ENCODE measurements around the gene PABPC3.
A peak's percentile ranks its signal among the peaks of the same experiment; 100 is the strongest.

PABPC3 gene

DNA sequence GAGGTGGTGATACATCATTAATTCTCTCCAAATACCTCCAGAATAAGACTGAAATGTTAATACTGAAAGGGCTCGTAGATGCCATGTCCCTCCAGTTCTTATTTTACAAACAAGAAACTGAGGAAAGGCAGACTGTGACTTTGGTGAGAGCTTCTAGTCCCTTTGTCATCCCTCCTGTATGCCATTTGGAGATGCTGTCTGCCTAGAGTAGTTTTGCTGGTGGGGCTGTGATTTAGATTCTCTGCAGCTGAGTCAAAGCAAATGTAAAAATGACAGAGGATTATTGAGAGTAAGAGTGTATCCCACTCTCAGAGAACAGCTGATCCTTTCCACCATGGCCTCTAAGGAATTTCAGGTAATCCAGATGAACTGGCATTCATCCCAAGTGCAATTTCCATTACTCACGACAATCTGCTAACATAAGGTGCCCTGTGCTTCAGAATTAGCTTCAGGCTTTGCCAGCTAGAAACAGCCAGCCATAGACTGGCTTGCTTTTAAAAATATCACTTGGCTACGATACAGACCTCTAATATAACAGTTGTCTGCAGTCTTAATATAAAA, 16.8 kb downstream of the PABPC3 start:
- no peak for DNase-seq

DNA sequence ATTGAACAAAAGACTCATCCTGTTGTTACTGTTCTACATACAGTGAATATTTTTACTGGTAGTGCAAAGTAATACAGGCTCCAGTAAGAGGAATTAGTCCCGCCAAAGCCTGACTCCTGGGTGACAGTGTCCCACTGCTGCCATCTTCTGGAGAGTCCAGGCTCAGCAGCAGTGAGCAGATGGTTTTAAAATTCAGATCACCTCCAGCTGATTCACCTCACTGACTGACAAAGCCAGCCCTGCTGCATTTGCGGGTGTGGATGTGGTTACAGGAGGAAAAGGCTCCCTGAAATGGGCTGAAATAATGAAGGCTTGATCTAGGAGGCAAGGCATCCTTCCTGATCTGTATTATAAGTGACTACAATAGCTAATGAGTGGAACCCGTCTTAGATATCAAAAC, 18.3 kb downstream of the PABPC3 start:
- peak; percentile 40 to 60 for DNase-seq

DNA sequence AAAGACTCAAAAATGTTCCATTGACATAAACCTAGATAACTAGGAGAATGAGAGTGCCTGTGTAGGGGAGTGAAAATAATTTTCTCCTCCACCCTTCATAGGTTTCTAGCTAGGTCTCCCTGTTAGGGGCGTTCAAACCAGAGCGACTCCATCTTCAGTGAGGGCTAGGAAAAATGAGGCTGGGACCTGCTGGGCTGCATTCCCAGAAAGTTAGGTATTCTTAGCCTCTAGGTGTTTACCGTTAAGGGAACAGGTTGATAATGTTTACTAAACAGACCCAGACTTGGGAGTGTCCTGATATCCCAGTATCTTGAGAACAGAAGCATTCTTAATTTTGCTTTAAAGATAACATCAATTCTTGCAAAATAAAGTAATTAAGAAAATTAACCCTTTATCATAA, 20.1 kb downstream of the PABPC3 start:
- DNase-seq, result no peak

DNA sequence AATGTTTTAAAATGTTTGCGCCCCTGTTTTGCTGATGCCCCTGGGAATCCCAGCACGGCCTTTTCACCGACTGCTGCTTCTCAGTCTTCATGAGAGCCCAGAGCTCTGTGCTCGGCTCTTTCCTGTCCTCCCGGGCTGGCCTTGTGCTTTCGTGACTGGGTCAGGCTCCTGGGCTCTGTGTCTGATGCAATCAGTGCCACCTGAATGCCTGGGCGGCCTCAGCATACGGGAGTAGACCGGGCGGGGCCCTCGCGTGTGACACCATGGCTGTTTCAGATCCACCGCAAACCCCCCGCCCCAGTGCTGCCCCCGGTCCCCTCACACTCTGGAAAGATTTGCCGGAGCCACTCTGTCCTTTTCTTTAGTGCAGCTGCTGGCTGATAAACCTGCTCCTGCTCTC, 21.4 kb downstream of the PABPC3 start:
- DNase-seq, result no peak

DNA sequence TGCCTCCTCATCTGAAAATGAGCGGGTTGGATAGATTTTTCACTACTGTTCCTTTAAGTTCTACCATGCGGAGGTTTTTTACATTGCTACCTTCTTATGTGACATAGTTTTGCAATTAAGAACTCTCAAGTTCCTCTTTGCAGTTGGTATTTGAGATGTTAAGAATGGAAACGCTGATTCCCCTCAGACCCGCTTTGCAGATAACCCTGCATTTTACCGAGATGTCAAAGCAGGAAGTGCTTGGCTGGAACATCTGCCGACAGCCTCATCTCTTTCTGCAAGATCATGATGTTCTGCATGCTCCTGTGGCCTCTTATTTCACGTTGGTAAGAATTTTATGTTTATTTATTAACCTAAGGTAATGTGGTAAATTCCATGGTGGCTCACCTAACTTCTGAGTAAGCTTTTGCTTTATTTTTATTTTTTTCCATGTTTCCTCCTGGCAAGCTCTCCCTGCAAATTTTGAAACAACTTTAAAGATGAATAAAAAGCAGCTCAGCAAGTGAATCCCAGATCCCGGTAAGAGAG, 22.5 kb downstream of the PABPC3 start:
- DNase-seq, result no peak

DNA sequence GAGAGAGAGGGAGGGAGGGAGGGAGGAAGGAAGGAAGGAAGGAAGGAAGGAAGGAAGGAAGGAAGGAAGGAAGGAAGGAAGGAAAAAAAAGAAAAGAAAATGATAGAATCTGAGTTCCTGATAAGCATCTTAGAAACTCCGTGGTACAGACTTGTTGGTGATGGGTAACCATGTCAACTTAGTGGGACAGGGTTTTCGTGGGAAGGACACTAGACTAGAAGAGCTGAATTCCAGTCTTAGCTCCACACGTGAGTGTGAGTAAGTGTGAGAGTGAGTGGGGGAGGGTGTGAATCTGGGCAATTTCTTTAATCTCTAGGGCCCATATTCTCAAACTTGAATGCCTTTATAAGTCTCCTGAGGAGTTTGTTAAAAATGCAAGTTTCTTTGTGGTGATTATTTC, 35.0 kb downstream of the PABPC3 start:
- DNase-seq, result no peak

DNA sequence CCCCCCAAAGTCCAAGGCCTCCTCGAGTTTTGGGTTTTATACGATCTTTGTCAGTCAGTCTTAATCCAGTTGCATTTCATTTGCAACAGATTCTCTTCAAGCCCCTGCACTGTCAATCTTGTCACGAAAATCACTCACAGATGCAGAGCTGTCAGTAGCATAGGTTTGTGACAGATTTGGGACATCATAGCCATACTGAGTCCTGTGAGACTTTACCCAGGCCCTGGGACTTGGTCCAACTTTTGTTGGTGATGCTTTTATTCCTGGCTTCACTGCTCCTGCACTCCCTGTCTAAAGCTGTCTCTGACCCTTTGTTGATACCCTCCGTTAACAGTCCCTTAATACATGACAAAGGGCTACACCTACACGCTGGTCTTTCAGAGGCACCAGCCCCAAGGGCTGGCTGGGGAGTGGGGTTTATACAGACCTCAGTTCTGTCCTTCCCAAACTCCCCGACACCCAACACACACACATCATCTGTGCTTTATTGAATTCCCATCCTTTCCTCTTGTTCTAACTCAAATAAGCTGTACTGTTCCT, 36.0 kb downstream of the PABPC3 start:
- DNase-seq, result no peak

DNA sequence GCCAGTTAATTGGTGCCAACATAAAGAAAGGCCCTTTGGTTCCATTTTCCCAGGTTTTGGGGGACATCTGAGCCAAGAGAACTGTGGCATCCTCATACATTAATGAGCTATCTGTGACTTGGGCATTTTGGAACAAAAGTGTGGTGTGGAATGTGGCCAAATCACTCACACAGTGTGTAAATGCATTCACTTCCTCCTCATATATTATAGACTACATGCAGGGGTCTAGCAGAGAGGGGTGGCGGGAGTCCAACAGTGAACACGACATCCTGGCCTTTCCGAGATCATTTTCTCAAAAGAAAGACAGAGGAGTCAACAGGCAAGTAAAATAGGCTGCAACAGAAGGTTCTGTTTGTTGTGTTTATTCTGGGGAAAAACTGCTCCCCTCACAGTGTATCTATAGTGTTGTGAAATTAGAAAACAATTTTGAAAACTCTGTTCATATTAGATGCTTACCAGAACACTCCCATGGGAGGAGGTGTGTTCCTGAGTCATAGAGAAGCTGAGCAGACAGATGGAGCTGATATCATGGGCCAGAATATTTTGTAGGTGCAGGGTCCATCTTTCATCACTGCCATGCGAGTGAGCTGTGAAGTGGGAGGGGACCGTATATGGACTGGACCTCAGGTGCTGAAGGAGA, 36.9 kb downstream of the PABPC3 start:
- DNase-seq, result no peak

DNA sequence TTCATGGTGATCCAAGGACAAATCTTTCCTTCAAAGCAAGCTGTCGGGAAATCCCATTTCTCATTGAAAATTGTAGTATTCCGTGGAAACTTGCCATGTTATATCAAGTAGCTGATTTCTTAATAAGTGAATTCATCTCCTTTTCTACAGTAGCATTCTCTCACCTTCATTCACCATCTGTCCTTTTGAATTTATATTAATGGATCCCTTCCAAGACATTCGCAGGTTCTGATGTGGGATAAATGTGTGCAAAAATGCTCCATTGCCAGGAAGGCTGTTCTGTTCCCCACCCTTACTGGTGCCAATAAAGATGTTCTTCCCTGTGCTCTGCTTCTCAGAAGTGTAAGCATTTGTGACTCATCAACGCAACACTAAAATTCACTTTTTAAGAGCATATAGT, 40.0 kb downstream of the PABPC3 start:
- DNase-seq, result no peak

DNA sequence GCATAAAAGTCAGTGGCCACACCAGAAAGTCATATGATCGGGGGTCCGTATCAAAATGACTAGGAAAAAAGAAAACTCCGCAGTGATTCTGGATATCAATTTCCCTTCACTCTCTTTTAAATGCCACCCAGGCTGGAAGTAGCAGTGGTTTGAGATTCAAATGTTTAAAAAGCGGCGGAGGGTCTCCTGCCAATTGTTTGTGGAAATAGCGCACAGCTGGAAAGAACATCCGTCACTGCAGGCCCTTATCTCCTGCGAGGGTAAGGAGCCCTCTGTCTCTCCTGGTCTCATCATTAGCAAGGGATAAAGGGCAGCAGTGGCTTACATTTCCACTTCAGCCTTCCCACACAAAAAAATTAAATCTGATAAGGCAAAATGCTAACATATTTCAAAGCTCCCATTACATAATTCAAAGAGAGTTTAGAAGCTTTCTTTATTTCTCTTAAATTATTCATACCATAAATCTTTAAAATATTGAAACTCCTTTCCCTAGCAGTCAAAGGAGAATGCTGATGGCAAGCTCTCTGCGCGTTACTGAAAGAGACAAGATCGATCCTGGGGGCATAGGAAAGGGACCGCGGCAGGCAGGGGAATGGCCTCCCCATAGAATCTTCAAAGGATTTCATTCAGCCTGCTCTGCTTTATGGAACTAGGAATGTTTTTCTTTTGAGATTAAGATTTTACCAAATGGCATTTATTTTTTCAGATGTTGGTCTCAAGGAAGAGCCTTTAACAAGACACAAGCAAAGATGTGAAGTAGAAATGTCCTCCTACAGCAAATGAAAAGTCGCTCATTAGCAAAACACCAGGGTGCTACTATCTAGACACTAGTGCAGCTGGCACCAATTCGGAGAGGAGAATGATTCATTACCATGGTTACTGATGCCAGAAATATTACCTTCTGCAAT, 41.2 kb downstream of the PABPC3 start:
- no peak for DNase-seq

DNA sequence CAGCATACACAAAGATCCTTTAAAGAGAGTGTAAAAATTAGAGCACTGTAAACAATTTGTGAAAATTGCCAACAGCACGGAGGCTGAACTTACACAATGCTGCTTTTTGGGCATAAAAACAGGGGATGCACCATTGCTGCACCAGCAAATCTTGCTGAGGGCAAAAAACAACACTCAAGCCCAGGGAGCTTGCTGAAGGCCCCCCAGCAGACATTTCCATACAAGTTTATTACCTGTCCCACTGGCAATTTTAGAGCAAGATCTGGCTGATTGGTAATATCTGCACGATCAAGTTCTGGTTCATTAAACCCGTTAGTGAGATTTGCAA, 41.8 kb downstream of the PABPC3 start:
- DNase-seq, result no peak

DNA sequence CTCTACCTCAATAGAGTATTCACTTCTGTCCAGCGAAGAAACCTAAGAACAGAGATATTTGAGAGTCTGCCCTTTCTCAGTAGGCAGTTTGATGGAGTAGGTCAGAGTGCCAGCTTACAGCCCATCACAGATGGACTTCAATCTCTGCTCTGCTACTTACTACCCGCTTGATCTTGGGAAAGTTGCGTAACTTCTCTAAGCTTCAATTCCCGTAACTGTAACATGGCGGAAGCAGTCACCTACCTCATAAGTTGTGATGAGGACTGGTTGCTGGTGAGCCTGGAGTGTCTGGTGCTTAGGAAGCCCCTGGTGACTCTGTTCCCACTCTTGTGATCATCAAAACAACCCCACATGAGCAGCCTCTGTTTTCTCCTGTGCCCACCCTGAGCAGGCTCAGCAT, 45.1 kb downstream of the PABPC3 start:
- no peak for DNase-seq

DNA sequence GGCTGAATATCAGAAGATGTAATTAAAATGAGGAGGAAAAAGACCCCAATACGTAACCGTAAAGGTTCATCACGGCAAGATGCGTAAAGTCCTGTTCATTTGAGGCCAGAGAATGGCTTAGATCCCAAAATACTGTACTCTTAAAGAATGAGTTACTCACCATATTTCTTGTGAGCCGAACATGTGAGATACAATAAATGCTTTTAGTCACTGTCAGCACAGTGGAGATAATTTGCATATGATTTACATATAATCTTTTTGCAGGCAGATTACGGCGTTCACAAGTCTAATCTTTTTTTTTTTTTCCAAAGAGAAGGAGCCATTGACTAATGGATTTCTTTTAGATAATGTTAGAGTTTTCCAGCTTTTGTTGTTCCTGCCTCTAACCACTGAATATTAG, 47.8 kb downstream of the PABPC3 start:
- DNase-seq, result no peak

DNA sequence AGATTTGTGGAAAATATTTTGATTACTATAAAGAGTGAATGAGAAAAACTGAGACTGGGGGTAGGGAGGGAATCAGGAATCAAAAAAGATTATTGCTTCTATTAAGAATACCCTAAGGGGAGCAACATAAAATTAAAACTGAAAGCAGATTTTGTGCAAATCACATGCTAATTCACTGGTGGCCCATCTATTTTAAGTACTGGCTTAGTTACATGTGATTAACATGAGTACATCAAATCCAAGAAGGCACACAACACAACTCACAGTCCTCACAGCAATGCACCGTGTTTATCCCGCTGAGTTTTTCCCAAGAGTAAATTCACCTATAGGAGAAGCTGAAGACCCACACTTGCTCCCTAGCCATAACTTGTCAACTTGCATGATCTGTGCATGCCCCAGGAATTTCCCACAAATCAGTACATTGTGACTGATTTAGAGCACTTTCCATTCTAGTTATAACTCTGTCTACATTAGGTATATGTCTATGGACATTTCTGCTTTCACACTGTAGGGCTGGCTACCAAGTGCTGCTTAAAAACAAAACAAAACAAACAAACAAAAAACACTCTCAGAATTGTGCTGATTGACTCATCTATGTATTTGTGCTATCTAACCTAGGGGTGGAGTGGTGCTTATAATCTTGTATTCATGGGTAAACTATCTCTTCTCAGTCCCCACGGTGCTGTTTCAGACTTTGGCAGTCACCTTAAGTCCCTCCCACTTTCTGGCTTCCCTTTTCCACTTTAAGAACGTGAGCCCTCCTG, 51.9 kb downstream of the PABPC3 start:
- no peak for DNase-seq

DNA sequence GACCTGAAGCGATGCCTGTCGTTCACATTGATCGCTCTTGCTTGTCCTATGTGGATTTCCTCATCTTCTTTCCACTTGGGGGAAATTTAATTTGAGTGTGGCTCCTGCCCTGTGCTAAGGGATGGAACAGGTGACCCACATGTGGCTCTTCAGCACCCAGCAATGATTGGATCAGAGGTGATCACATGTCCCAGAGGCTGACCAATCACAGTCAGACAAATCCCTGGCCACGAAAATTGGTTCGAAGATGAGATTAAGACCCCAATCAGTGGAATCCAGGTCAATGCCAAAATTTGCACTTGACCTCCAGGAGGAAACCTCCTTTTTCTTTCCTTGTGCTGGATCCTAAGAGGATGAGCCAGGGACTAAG, 52.5 kb downstream of the PABPC3 start:
- no peak for DNase-seq

Measured in SW 1271 (cell line).